ENCODE measurements around the gene CCT8. TPM values are rescaled to one million over a fixed set of nuclear protein-coding genes. Genes with fewer than 3 reads are reported as not detected.

The CCT8 gene
- total RNA-seq, 2 donors from 2014 or later = 269 to 354 TPM

GRCh38 chr21:29064850-29065481 is 8.5 kb downstream of the CCT8 start:
- H3K36me3 Mint-ChIP-seq = peaks cover 41% of the 10 kb centered on the region
- H3K27me3 Mint-ChIP-seq = no peaks in the 10 kb centered on the region
- ATAC-seq = no peak
- H3K27ac Mint-ChIP-seq = no peak overlapping the region
- no peak overlapping the region for H3K4me3 Mint-ChIP-seq
- no peaks in the 10 kb centered on the region for H3K9me3 Mint-ChIP-seq
- DNase-seq (ENCODE audit: low spot score) = no peak
- peaks cover 0 to 8% of the 10 kb centered on the region in 2 donors for H3K4me1 Mint-ChIP-seq (ENCODE audit: low read depth in 2 of 2)

- Mint-ChIP-seq H3K36me3 (peaks cover 21% of the 10 kb centered on the region), H3K4me3 (no peak overlapping the region), H3K27ac (no peak overlapping the region), H3K4me1 (ENCODE audit: low read depth in 2 of 2) (no peaks in the 10 kb centered on the region), H3K9me3 (no peaks in the 10 kb centered on the region), H3K27me3 (no peaks in the 10 kb centered on the region)
- ATAC-seq (no peak), DNase-seq (ENCODE audit: low spot score) (no peak)
These were observed 16.9 kb downstream of the CCT8 start for GRCh38 chr21:29056538-29057050.

- no peaks in the 10 kb centered on the region for H3K9me3 Mint-ChIP-seq
- ATAC-seq (no peak), DNase-seq (ENCODE audit: low spot score) (no peak)
- no peak overlapping the region for H3K27ac Mint-ChIP-seq
- no peaks in the 10 kb centered on the region for H3K27me3 Mint-ChIP-seq
- H3K4me1 Mint-ChIP-seq (ENCODE audit: low read depth in 2 of 2) = no peaks in the 10 kb centered on the region
- no peak overlapping the region for H3K4me3 Mint-ChIP-seq
- H3K36me3 Mint-ChIP-seq = peaks cover 15% of the 10 kb centered on the region
These were observed 17.4 kb downstream of the CCT8 start for GRCh38 chr21:29056005-29056404.

GRCh38 chr21:29055080-29055479 is 18.4 kb downstream of the CCT8 start:
- Mint-ChIP-seq H3K4me3 (no peak overlapping the region), H3K27me3 (no peaks in the 10 kb centered on the region), H3K9me3 (no peaks in the 10 kb centered on the region), H3K27ac (no peak overlapping the region), H3K36me3 (peaks cover 14% of the 10 kb centered on the region), H3K4me1 (ENCODE audit: low read depth in 2 of 2) (no peaks in the 10 kb centered on the region)
- ATAC-seq (no peak), DNase-seq (ENCODE audit: low spot score) (no peak)

- Mint-ChIP-seq H3K4me1 (ENCODE audit: low read depth in 2 of 2) (no peaks in the 10 kb centered on the region), H3K27me3 (no peaks in the 10 kb centered on the region), H3K9me3 (no peaks in the 10 kb centered on the region), H3K36me3 (peaks cover 9% of the 10 kb centered on the region), H3K27ac (no peak overlapping the region), H3K4me3 (no peak overlapping the region)
- no peak for ATAC-seq
- no peak for DNase-seq (ENCODE audit: low spot score)
These were observed 19.8 kb downstream of the CCT8 start for GRCh38 chr21:29053656-29054055.

- no peaks in the 10 kb centered on the region for H3K27me3 Mint-ChIP-seq
- peak in 1 of 2 donors; percentile 11 for ATAC-seq
These were observed 20.4 kb downstream of the CCT8 start for GRCh38 chr21:29053011-29053553.

DNA sequence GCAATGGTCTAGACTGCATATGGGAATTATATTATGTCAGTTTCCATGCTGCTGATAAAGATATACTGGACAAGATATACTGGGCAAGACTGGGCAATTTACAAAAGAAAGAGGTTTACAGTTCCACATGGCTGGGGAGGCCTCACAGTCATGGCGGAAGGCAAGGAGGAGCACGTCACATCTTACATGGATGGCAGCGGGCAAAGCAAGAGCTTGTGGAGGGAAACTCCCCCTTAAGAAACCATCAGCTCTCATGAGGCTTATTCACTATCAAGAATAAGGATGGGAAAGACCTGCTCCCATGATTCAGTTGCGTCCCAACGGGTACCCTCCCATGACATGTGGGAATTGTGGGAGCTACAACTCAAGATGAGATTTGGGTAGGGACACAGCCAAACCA is 21.2 kb downstream of the CCT8 start:
- no peaks in the 10 kb centered on the region for H3K27me3 Mint-ChIP-seq
- no peak overlapping the region for H3K27ac Mint-ChIP-seq
- H3K4me3 Mint-ChIP-seq = no peak overlapping the region
- DNase-seq (ENCODE audit: low spot score) = no peak
- no peaks in the 10 kb centered on the region for H3K4me1 Mint-ChIP-seq (ENCODE audit: low read depth in 2 of 2)
- peaks cover 9% of the 10 kb centered on the region for H3K36me3 Mint-ChIP-seq
- H3K9me3 Mint-ChIP-seq = no peaks in the 10 kb centered on the region
- ATAC-seq = no peak

More at GRCh38 chr21:29053011-29053553, 20.4 kb downstream of the CCT8 start:
- no peaks in the 10 kb centered on the region for H3K9me3 Mint-ChIP-seq
- H3K4me1 Mint-ChIP-seq (ENCODE audit: low read depth in 2 of 2) = no peaks in the 10 kb centered on the region
- H3K27ac Mint-ChIP-seq = no peak overlapping the region
- H3K4me3 Mint-ChIP-seq = no peak overlapping the region
- peaks cover 9% of the 10 kb centered on the region for H3K36me3 Mint-ChIP-seq
- no peak for DNase-seq (ENCODE audit: low spot score)

- DNase-seq (ENCODE audit: low spot score) = no peak
- Mint-ChIP-seq H3K27ac (no peak overlapping the region), H3K4me3 (no peak overlapping the region), H3K36me3 (peaks cover 27% of the 10 kb centered on the region), H3K4me1 (ENCODE audit: low read depth in 2 of 2) (peaks cover 5 to 11% of the 10 kb centered on the region in 2 donors), H3K27me3 (no peaks in the 10 kb centered on the region), H3K9me3 (no peaks in the 10 kb centered on the region)
- no peak for ATAC-seq
These were observed 38.8 kb downstream of the CCT8 start for GRCh38 chr21:29034678-29035077.

GRCh38 chr21:29033871-29034270 is 39.6 kb downstream of the CCT8 start:
- DNase-seq (ENCODE audit: low spot score) (no peak), ATAC-seq (no peak)
- Mint-ChIP-seq H3K4me3 (no peak overlapping the region), H3K36me3 (peaks cover 24% of the 10 kb centered on the region), H3K9me3 (no peaks in the 10 kb centered on the region), H3K27me3 (no peaks in the 10 kb centered on the region), H3K4me1 (ENCODE audit: low read depth in 2 of 2) (peaks cover 5 to 14% of the 10 kb centered on the region in 2 donors), H3K27ac (no peak overlapping the region)

DNA sequence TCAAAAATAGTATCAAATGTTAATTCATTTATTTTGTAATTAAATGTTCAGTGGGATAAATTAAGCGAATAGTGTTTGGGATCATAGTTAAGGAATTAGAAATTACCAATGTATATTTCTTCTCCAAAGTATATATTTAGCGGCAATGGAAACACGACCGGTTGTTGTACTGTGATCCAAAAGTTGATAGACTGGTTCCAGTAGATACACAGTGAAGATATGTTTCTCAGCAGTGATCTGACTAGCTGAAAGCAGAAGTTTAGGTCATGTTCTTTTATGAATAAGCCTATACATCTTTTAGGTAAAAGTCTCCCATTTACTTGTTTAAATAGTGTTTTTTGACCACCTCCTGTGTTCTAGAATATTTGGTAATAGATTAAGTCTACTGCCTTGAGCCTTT is 40.1 kb downstream of the CCT8 start:
- Mint-ChIP-seq H3K36me3 (peaks cover 24% of the 10 kb centered on the region), H3K4me3 (no peak overlapping the region), H3K27ac (no peak overlapping the region)

DNA sequence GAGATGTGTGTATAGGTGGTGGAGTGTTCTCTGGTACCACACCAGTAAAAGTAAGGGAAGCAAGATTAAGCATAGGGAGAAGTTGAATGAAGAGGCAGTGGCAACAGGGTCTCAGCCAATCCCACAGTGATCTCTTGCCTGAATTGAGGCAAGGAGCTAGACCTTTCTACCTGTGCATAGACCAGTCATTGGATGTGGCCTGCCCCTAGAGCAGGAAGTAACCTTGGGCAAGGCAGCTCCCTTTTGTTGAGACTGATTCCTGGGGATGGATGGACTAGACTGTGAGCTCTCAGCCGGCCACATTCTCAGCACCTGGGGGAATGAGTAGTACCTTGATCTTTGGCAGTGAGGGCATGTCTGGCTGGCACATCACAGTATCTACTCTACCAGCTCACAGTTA is 42.5 kb downstream of the CCT8 start:
- Mint-ChIP-seq H3K4me1 (ENCODE audit: low read depth in 2 of 2) (peaks cover 12 to 21% of the 10 kb centered on the region in 2 donors), H3K27ac (no peak overlapping the region), H3K4me3 (no peak overlapping the region), H3K27me3 (no peaks in the 10 kb centered on the region), H3K36me3 (peaks cover 14% of the 10 kb centered on the region), H3K9me3 (no peaks in the 10 kb centered on the region)
- no peak for ATAC-seq
- no peak for DNase-seq (ENCODE audit: low spot score)

More for the DNA sequence above, 40.1 kb downstream of the CCT8 start:
- peaks cover 5 to 14% of the 10 kb centered on the region in 2 donors for H3K4me1 Mint-ChIP-seq (ENCODE audit: low read depth in 2 of 2)
- no peak for DNase-seq (ENCODE audit: low spot score)
- H3K9me3 Mint-ChIP-seq = no peaks in the 10 kb centered on the region
- H3K27me3 Mint-ChIP-seq = no peaks in the 10 kb centered on the region
- ATAC-seq = no peak

DNA sequence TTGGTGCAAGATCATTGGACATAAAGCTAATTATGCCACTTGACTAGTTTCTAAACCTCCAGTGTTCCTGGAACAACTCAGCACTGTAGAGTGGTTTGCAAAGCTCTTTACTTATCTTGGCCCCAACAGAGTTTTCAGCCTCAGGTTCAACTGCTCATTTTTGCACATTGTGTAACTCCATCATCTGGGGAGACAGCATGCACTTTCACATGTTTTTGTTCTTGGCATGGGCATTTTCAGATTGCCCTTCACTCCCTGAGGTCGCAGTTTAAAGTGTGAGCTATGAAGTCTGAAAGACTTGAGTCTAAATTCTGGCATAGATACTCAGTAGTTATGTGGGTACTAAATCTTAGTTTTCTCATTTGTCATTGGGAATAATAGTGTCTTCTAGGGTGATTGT is 43.9 kb downstream of the CCT8 start:
- Mint-ChIP-seq H3K4me1 (ENCODE audit: low read depth in 2 of 2) (peaks cover 26 to 33% of the 10 kb centered on the region in 2 donors), H3K27me3 (no peaks in the 10 kb centered on the region), H3K4me3 (no peak overlapping the region), H3K36me3 (peaks cover 14% of the 10 kb centered on the region), H3K27ac (no peak overlapping the region), H3K9me3 (no peaks in the 10 kb centered on the region)
- ATAC-seq (no peak), DNase-seq (ENCODE audit: low spot score) (no peak)

- H3K4me1 Mint-ChIP-seq (ENCODE audit: low read depth in 2 of 2) = peaks cover 38 to 43% of the 10 kb centered on the region in 2 donors
- ATAC-seq (no peak), DNase-seq (ENCODE audit: low spot score) (no peak)
- peak overlapping the region; percentile 98 for H3K4me3 Mint-ChIP-seq
- H3K27ac Mint-ChIP-seq = peak overlapping the region; percentile 93 to 99
- H3K27me3 Mint-ChIP-seq = no peaks in the 10 kb centered on the region
- no peaks in the 10 kb centered on the region for H3K36me3 Mint-ChIP-seq
- no peaks in the 10 kb centered on the region for H3K9me3 Mint-ChIP-seq
These were observed 48.1 kb downstream of the CCT8 start for GRCh38 chr21:29025328-29025713.

DNA sequence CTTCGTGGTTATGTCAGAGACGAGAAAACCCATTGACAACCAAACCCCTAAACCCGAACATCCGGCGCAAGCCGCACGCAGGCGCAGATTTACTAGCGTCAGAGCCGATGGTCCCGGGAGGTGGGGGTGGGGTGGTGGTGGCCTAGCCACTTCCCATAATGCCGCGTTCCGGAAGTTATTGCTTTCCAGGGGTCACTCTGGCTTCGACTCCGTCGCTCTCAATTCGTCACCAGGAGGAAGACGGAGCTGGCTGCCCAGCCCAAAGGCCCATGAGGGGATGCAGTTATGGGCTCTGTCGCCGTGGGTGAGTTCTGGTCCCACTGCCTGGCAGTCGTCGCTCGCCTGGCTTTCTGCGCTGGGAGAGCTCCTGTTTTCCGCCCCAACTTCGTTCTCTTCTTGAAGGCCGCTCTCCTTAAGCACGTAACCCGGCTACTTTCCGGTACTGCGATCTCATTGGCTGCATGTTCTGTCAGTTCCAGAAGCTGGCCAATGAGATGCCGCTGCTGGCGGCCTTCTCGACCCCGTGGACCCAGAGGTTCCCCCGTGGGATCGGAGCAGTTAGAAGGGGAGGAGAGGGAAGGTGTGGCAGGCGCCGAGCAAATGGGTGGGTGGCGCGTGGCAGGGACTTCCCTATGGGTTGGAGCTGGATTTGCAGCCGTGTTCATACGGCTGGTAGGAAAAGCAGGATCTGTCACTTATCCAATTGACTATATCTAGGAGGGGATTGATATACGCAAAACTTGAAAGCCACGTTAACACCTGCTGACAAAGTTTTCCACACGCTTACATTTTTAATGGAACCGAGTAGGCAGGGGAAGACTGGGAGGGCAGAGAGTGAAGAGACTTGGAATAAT is 48.7 kb downstream of the CCT8 start, which contains the start of gene USP16:
USP16 (plus strand) TSS at position 195 of the 854 bp plus-strand sequence. CDS start 3,246 bp downstream, outside the sequence.
- Mint-ChIP-seq H3K4me3 (peak within 1 kb of the TSS; percentile 98), H3K4me1 (ENCODE audit: low read depth in 2 of 2) (peaks cover 43 to 46% of the 10 kb centered on the region in 2 donors), H3K9me3 (no peaks in the 10 kb centered on the region), H3K27ac (peak within 1 kb of the TSS; percentile 93 to 99), H3K27me3 (no peaks in the 10 kb centered on the region), H3K36me3 (no peaks in the 10 kb centered on the region)
- DNase-seq (ENCODE audit: low spot score) = peak; percentile 95
- ATAC-seq = peak; percentile 97

All from natural killer cell treated with Interleukin-12 subunit alpha and Interleukin-12 subunit beta and Interleukin-15 and Interleukin-18, amount 100 ng/mL, for 72 hours (primary cell).